Right cardiac atrium (tissue), 5 donors: ENCODE data around the gene SYT17. TPM values are rescaled to one million over a fixed set of nuclear protein-coding genes. Genes with fewer than 3 reads are reported as not detected.

ENCODE experiments used
- ATAC-seq, 2 donors: fragments of 200-7000 bp; cut with Tn5 transposase; one replicate each; pipeline versions ENCODE4 v1.8.0 to v1.9.1; 2020; ENCODE audit warnings: moderate library complexity in 2 of 2, mild to moderate bottlenecking in 1 of 2
- DNase-seq, 3 donors: peaks; one replicate each; pipeline ENCODE4 v3.0.0-alpha.2; 2020
- H3K27ac ChIP-seq: one replicate; pipeline ENCODE4 v1.5.1; 2013; ENCODE audit warnings: mild to moderate bottlenecking, low read length, control low read depth, moderate library complexity
- H3K27me3 ChIP-seq: one replicate; pipeline ENCODE4 v1.6.1; 2013; ENCODE audit not compliant: control insufficient read depth, insufficient read depth
- H3K4me1 ChIP-seq: one replicate; pipeline ENCODE4 v1.6.1; 2013; ENCODE audit warnings: low read length; ENCODE audit not compliant: control insufficient read depth, insufficient read depth
- H3K4me3 ChIP-seq: one replicate; pipeline ENCODE4 v1.5.1; 2013; ENCODE audit warnings: low read length, control low read depth
- H3K9me3 ChIP-seq: one replicate; pipeline ENCODE4 v1.6.1; 2013; ENCODE audit warnings: low read length; ENCODE audit not compliant: control insufficient read depth
- WGBS: extraction: QIAGEN DNeasy Blood & Tissue Kit; methylation state at CpG from one replicate; pipeline ENCODE4 v1.1.7; 2013; 5-methylcytosine and 5-hydroxymethylcytosine counted together
- intact Hi-C, 4 donors: fragments of 100-400 bp; cut with DNase I; formaldehyde crosslinking; loops; one replicate each; pipeline versions ENCODE4 v1.11.0 to v1.14.0; 2022 to 2023
- polyA plus RNA-seq: library from polyadenylated mRNA; stranded (reverse); fragments of 200-250 nt; gene quantifications from one replicate; pipeline ENCODE4 v1.2.3, GENCODE V29; 2013
- total RNA-seq, 4 donors: library from RNA; stranded (reverse); fragmentation: NEBNext Ultra II Directional; extraction: Animal tissue kit (Norgen Biotek cat#: 25700); gene quantifications; one replicate each; pipeline ENCODE4 v1.2.1, GENCODE V29; 2021
- donor health status: healthy with polysubstance abuse.
- donor health status: DM: no; HTN: yes; CAD: no.
- donor health status: DM: no; HTN: no; CAD: no.
- donor health status: DM: no; HTN: yes; CAD: no; lungs with severe emphysema.
- donor health status: DM: yes; HTN: yes; CAD: no.

The SYT17 gene
- total and polyA plus RNA-seq, 5 donors: 0.68 to 1.3 (median 0.97) TPM

- intact Hi-C loops: no loop called here
- peak overlapping the region; percentile 79 for H3K27ac ChIP-seq
- no peak overlapping the region for H3K4me3 ChIP-seq
- H3K27me3 ChIP-seq: no peaks in the 10 kb centered on the region
- H3K4me1 ChIP-seq: peaks cover 15% of the 10 kb centered on the region
- no peak for DNase-seq
- ATAC-seq: peak; percentile 21 to 69
- no peaks in the 10 kb centered on the region for H3K9me3 ChIP-seq
These were observed 36.2 kb upstream of the SYT17 start for GRCh38 chr16:19131825-19132218.

GRCh38 chr16:19132255-19132654, 35.8 kb upstream of the SYT17 start:
- peaks cover 15% of the 10 kb centered on the region for H3K4me1 ChIP-seq

GRCh38 chr16:19132898-19133297, 35.1 kb upstream of the SYT17 start:
- no peak overlapping the region for H3K4me3 ChIP-seq
- ATAC-seq (no peak), DNase-seq (no peak)
- intact Hi-C loops: no loop called here
- H3K27ac ChIP-seq: no peak overlapping the region
- H3K9me3 ChIP-seq: no peaks in the 10 kb centered on the region
- peaks cover 15% of the 10 kb centered on the region for H3K4me1 ChIP-seq
- H3K27me3 ChIP-seq: no peaks in the 10 kb centered on the region
- 86% methylated on average over 11 of the region's 11 CpGs for WGBS

More at GRCh38 chr16:19132255-19132654, 35.8 kb upstream of the SYT17 start:
- Histone ChIP-seq H3K4me3 (no peak overlapping the region), H3K27me3 (no peaks in the 10 kb centered on the region), H3K27ac (peak overlapping the region; percentile 3), H3K9me3 (no peaks in the 10 kb centered on the region)
- 89% methylated on average over 1 of the region's 1 CpG for WGBS
- intact Hi-C loops: no loop called here
- ATAC-seq: no peak
- no peak for DNase-seq

GRCh38 chr16:19133600-19133999, 34.4 kb upstream of the SYT17 start:
- no peak for DNase-seq
- intact Hi-C loops: no loop called here

GRCh38 chr16:19135201-19135842, 32.7 kb upstream of the SYT17 start:
- Histone ChIP-seq H3K9me3 (no peaks in the 10 kb centered on the region), H3K4me1 (peaks cover 15% of the 10 kb centered on the region), H3K27me3 (no peaks in the 10 kb centered on the region), H3K27ac (no peak overlapping the region), H3K4me3 (no peak overlapping the region)
- WGBS: 63% methylated on average over 10 of the region's 10 CpGs
- no peak for DNase-seq
- no peak for ATAC-seq
- intact Hi-C loops: no loop called here

More at GRCh38 chr16:19133600-19133999, 34.4 kb upstream of the SYT17 start:
- Histone ChIP-seq H3K9me3 (no peaks in the 10 kb centered on the region), H3K27ac (no peak overlapping the region), H3K4me1 (peaks cover 15% of the 10 kb centered on the region), H3K27me3 (no peaks in the 10 kb centered on the region), H3K4me3 (no peak overlapping the region)
- 94% methylated on average over 1 of the region's 1 CpG for WGBS
- ATAC-seq: no peak

- Histone ChIP-seq H3K9me3 (no peaks in the 10 kb centered on the region), H3K4me1 (peaks cover 15% of the 10 kb centered on the region), H3K27me3 (no peaks in the 10 kb centered on the region), H3K4me3 (no peak overlapping the region), H3K27ac (no peak overlapping the region)
- ATAC-seq: peak in 1 of 2 donors; percentile 40
- intact Hi-C loops: no loop called here
- DNase-seq: peak; percentile 50 to 72 (median 66)
- whole genome bisulfite sequencing: 35% methylated on average over 7 of the region's 7 CpGs
These were observed 32.1 kb upstream of the SYT17 start for GRCh38 chr16:19135896-19136438.

- H3K27ac ChIP-seq: no peak overlapping the region
- H3K4me1 ChIP-seq: peaks cover 15% of the 10 kb centered on the region
- peak; percentile 11 to 44 for ATAC-seq
These were observed 31.4 kb upstream of the SYT17 start for GRCh38 chr16:19136549-19137196.

GRCh38 chr16:19137201-19138128, 30.6 kb upstream of the SYT17 start:
- ATAC-seq (no peak), DNase-seq (no peak)
- intact Hi-C loops: no loop called here
- Histone ChIP-seq H3K27me3 (no peaks in the 10 kb centered on the region), H3K4me3 (no peak overlapping the region), H3K4me1 (peaks cover 13% of the 10 kb centered on the region), H3K9me3 (no peaks in the 10 kb centered on the region), H3K27ac (no peak overlapping the region)
- 41% methylated on average over 6 of the region's 6 CpGs for WGBS

More at GRCh38 chr16:19136549-19137196, 31.4 kb upstream of the SYT17 start:
- 58% methylated on average over 10 of the region's 10 CpGs for WGBS
- H3K9me3 ChIP-seq: no peaks in the 10 kb centered on the region
- no peak overlapping the region for H3K4me3 ChIP-seq
- DNase-seq: peak in 2 of 3 donors; percentile 59 to 61
- H3K27me3 ChIP-seq: no peaks in the 10 kb centered on the region
- intact Hi-C loops: no loop called here

- H3K27me3 ChIP-seq: no peaks in the 10 kb centered on the region
- peak; percentile 71 to 86 (median 84) for DNase-seq
- no peaks in the 10 kb centered on the region for H3K9me3 ChIP-seq
- H3K4me1 ChIP-seq: peaks cover 13% of the 10 kb centered on the region
- ATAC-seq: peak; percentile 85 to 91
- 7% methylated on average over 4 of the region's 4 CpGs for WGBS
- intact Hi-C loops: no loop called here
- no peak overlapping the region for H3K4me3 ChIP-seq
- H3K27ac ChIP-seq: no peak overlapping the region
These were observed 29.4 kb upstream of the SYT17 start for GRCh38 chr16:19138601-19139000.

- H3K27ac ChIP-seq: no peak overlapping the region
- H3K9me3 ChIP-seq: no peaks in the 10 kb centered on the region
- no peaks in the 10 kb centered on the region for H3K27me3 ChIP-seq
- DNase-seq (no peak), ATAC-seq (no peak)
- H3K4me1 ChIP-seq: peaks cover 13% of the 10 kb centered on the region
- no peak overlapping the region for H3K4me3 ChIP-seq
- intact Hi-C loops: no loop called here
- WGBS: 70% methylated on average over 5 of the region's 5 CpGs
These were observed 28.5 kb upstream of the SYT17 start for GRCh38 chr16:19139436-19140091.
